Measurements from ENCODE around the gene STRA6.

Gene STRA6

DNA sequence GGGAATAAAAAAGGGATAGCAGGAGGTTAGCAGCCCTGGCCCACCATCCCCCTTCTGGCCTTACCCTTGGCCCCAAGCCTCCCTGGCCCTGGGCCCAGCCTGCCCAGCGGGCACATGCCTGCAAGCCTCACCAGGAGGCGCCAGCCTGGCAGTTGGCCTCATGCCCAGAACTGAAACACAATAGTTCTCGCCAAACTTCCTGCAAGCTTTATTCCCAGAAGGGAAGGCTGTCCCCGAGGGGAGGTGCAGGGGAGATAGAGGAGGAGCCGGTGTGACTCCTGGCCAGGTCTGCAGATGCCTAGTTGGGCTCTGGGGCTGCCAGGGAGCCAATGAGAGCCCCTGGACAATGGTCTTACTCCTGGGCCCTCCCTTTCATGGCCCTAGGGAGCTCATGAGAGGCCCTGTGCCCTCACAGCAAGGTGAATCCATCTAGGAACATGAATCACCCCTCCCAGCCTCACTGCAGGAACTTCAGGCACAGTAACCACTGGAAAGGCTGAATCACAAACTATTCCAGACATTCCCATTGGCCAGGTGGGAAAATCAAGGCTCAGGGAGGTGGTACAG is 37.5 kb upstream of the STRA6 start:
- Histone ChIP-seq H3K27ac (ENCODE audit: low read length) (no peak overlapping the region), H3K27me3 (ENCODE audit: control insufficient read depth, insufficient read depth, low read length) (no peaks in the 10 kb centered on the region; the same call in 1 of the 2 replicates), H3K4me3 (ENCODE audit: low read length) (no peak overlapping the region), H3K36me3 (ENCODE audit: control insufficient read depth, insufficient read depth, low read length) (no peaks in the 10 kb centered on the region), H3K9me3 (ENCODE audit: control insufficient read depth, insufficient read depth, low read length) (no peaks in the 10 kb centered on the region), H3K4me1 (ENCODE audit: control insufficient read depth, insufficient read depth, low read length) (peaks cover 5% of the 10 kb centered on the region)
- DNase-seq (ENCODE audit: low read depth, low spot score) = no peak
- WGBS (ENCODE audit: insufficient coverage, insufficient read length) = no CpG with 5 or more reads among the region's 5 CpGs

DNA sequence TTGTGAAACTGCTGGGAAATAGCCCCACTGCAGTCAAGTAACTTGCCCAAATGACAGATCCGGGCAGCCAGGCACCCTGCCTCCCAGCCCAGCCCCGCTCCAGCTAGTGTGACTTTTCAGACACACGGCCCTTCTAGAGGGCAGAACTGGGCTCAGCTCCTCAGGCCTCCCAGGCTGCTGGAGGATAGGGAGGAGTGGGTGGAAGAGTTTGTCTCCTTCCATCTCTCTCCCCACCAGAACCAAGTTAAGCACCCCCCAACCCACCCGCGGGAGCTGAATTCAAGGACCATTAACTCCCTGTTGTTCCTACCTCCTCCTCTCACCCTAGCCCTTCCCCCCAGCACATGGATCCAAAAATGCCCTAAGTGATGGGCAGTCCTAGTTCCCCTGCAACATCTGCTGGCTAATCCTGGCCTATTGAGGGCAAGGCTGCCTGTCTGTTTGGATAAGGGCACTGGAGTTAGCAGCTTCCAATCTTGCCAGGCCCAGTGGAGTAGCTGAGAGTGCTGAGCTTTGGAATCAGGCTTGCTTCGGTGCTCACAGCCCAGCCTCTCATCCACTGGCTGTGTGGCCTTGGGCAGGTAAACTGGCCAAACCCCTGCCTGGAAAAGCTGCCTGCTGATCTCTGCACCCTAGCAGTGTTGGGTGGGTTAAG is 36.6 kb upstream of the STRA6 start:
- Histone ChIP-seq H3K27me3 (ENCODE audit: control insufficient read depth, insufficient read depth, low read length) (no peaks in the 10 kb centered on the region; the same call in 1 of the 2 replicates), H3K27ac (ENCODE audit: low read length) (no peak overlapping the region), H3K9me3 (ENCODE audit: control insufficient read depth, insufficient read depth, low read length) (no peaks in the 10 kb centered on the region), H3K4me1 (ENCODE audit: control insufficient read depth, insufficient read depth, low read length) (peaks cover 5% of the 10 kb centered on the region), H3K36me3 (ENCODE audit: control insufficient read depth, insufficient read depth, low read length) (no peaks in the 10 kb centered on the region), H3K4me3 (ENCODE audit: low read length) (no peak overlapping the region)
- WGBS (ENCODE audit: insufficient coverage, insufficient read length) = no CpG with 5 or more reads among the region's 6 CpGs
- no peak for DNase-seq (ENCODE audit: low read depth, low spot score)

DNA sequence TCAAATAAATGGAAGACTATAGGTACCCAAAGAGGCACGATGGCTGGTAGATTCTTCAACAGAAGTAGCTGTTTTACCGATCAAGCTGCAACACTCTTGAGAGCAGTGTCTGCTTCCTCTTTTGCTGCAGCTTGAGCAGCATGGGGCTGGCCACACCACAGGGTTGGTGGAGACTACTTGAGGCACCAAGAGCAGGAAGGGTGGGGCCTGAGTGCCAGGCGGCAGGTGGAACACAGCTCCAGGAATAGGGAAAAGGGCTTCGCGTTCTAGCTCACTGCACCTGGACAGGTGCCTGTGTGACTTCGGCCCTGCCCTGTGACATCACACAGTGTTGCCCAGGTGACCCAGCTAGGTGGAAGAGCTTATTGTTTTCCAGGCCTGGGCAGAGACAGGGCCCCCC is 33.4 kb upstream of the STRA6 start, which contains the start of gene CCDC33:
Gene CCDC33 (plus strand): TSS at position 365 of the 400 bp plus-strand sequence. CDS start 394 bp downstream, outside the sequence.
- WGBS (ENCODE audit: insufficient coverage, insufficient read length) = no CpG with 5 or more reads among the region's 6 CpGs
- H3K4me1 ChIP-seq (ENCODE audit: control insufficient read depth, insufficient read depth, low read length) = peaks cover 5% of the 10 kb centered on the region

DNA sequence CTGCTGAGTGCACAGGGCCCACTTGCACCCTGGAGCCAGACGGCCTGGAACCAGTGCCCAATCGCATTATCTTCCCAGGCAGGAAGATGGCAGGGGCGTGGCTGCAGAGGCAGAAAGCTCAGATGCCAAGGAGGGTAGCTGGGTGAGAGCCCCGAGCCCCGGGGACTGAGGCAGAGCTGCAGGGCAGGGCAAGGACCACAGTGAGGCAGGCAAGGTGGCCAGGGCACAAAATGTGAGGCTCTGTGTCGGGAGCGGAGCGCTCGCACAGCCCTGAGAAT is 31.9 kb upstream of the STRA6 start:
- H3K4me1 ChIP-seq (ENCODE audit: control insufficient read depth, insufficient read depth, low read length) = peaks cover 5% of the 10 kb centered on the region
- H3K27me3 ChIP-seq (ENCODE audit: control insufficient read depth, insufficient read depth, low read length) = no peaks in the 10 kb centered on the region
- H3K27ac ChIP-seq (ENCODE audit: low read length) = no peak overlapping the region
- no peak for DNase-seq (ENCODE audit: low read depth, low spot score)
- no peak overlapping the region for H3K4me3 ChIP-seq (ENCODE audit: low read length)
- no CpG with 5 or more reads among the region's 9 CpGs for WGBS (ENCODE audit: insufficient coverage, insufficient read length)
- no peaks in the 10 kb centered on the region for H3K9me3 ChIP-seq (ENCODE audit: control insufficient read depth, insufficient read depth, low read length)
- no peaks in the 10 kb centered on the region for H3K36me3 ChIP-seq (ENCODE audit: control insufficient read depth, insufficient read depth, low read length)

More for the DNA sequence above, 33.4 kb upstream of the STRA6 start, which contains the start of gene CCDC33:
- no peaks in the 10 kb centered on the region for H3K36me3 ChIP-seq (ENCODE audit: control insufficient read depth, insufficient read depth, low read length)
- H3K27ac ChIP-seq (ENCODE audit: low read length) = no peak within 1 kb of the TSS
- H3K4me3 ChIP-seq (ENCODE audit: low read length) = no peak within 1 kb of the TSS
- no peaks in the 10 kb centered on the region for H3K27me3 ChIP-seq (ENCODE audit: control insufficient read depth, insufficient read depth, low read length)
- H3K9me3 ChIP-seq (ENCODE audit: control insufficient read depth, insufficient read depth, low read length) = no peaks in the 10 kb centered on the region
- DNase-seq (ENCODE audit: low read depth, low spot score) = no peak

DNA sequence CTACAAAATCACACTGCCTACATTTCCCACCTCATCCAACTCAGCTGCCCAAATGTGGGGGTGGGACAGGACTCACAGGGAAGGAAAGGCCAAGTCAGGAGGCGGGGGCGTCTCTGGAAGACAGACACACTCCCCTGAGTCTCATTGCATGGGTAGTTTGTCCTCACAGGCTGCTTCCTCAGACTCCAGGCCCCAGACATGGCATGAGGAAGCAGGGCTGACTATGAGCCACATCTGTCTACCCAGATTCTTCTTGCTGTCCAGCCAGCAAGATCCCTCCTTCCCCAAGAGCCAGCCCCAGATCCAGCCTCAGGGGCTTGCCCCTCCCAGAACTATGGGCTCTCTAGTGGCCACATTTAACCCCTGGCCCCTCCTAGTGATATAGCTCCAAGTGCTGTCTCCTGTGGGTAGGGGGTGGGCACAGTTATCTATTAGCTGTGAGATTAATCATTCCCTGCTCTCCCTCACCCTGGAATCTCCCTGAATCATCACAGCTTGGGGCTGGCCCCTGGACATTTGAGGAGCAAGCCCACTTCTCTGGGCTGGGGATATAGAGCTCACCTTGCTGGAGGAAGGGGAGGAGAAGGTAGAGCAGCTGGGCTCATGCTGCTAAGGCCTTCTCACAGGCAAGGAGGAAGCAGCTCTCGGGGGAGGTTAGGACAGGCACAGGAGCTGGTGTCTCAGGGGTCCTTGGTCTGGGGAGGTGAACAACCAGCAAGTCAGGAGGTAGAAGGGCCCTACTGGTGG is 31.4 kb upstream of the STRA6 start:
- Histone ChIP-seq H3K27ac (ENCODE audit: low read length) (no peak overlapping the region), H3K4me1 (ENCODE audit: control insufficient read depth, insufficient read depth, low read length) (peaks cover 3% of the 10 kb centered on the region), H3K9me3 (ENCODE audit: control insufficient read depth, insufficient read depth, low read length) (no peaks in the 10 kb centered on the region), H3K4me3 (ENCODE audit: low read length) (no peak overlapping the region), H3K27me3 (ENCODE audit: control insufficient read depth, insufficient read depth, low read length) (no peaks in the 10 kb centered on the region), H3K36me3 (ENCODE audit: control insufficient read depth, insufficient read depth, low read length) (no peaks in the 10 kb centered on the region)
- no peak for DNase-seq (ENCODE audit: low read depth, low spot score)
- no CpG with 5 or more reads among the region's 3 CpGs for WGBS (ENCODE audit: insufficient coverage, insufficient read length)

DNA sequence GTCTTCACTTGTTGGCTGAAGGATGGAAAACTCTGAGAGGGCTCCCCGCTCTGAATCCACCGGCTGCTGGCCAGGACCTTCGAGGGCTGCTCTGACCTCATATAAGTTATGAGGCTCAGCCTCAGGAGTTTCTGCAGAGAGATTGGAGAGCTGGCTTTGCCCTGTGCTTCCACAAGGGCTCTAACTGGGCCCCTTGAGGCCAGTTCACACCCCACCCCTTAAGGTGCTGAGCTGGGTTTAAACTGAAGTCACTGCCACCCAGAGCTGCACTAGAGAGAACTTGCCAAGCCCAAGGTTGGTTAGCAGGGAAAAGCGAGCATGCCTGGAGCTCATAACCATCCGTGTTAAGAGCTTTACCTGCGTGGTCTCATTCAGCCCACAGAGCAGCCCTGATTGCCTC is 30.8 kb upstream of the STRA6 start:
- Histone ChIP-seq H3K9me3 (ENCODE audit: control insufficient read depth, insufficient read depth, low read length) (no peaks in the 10 kb centered on the region), H3K36me3 (ENCODE audit: control insufficient read depth, insufficient read depth, low read length) (no peaks in the 10 kb centered on the region), H3K27ac (ENCODE audit: low read length) (no peak overlapping the region), H3K4me3 (ENCODE audit: low read length) (no peak overlapping the region), H3K27me3 (ENCODE audit: control insufficient read depth, insufficient read depth, low read length) (no peaks in the 10 kb centered on the region), H3K4me1 (ENCODE audit: control insufficient read depth, insufficient read depth, low read length) (peaks cover 3% of the 10 kb centered on the region)
- WGBS (ENCODE audit: insufficient coverage, insufficient read length) = no CpG with 5 or more reads among the region's 6 CpGs
- no peak for DNase-seq (ENCODE audit: low read depth, low spot score)

DNA sequence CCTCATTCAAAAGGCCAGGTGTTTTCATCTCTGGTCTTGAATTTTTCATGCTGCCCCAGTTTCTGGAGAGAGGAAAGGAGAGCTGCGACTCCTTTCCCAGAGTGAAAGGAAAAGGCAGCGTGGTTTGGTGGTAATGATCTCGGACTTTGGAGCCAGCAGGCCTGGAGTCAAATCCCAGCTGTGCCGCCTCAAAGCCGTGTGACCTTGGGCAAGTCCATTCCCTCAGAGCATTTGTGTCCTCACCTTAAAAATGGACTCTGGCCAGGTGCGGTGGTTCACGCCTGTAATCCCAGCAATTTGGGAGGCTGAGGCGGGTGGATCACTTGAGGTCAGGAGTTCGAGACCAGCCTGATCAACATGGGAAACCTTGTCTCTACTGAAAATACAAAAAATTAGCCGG is 28.9 kb upstream of the STRA6 start:
- H3K27ac ChIP-seq (ENCODE audit: low read length) = no peak overlapping the region
- no peak for DNase-seq (ENCODE audit: low read depth, low spot score)
- H3K27me3 ChIP-seq (ENCODE audit: control insufficient read depth, insufficient read depth, low read length) = peaks cover 4% of the 10 kb centered on the region; the same call in 1 of the 2 replicates
- H3K4me1 ChIP-seq (ENCODE audit: control insufficient read depth, insufficient read depth, low read length) = peaks cover 3% of the 10 kb centered on the region
- no peaks in the 10 kb centered on the region for H3K36me3 ChIP-seq (ENCODE audit: control insufficient read depth, insufficient read depth, low read length)
- WGBS (ENCODE audit: insufficient coverage, insufficient read length) = no CpG with 5 or more reads among the region's 10 CpGs
- no peaks in the 10 kb centered on the region for H3K9me3 ChIP-seq (ENCODE audit: control insufficient read depth, insufficient read depth, low read length)
- H3K4me3 ChIP-seq (ENCODE audit: low read length) = no peak overlapping the region

DNA sequence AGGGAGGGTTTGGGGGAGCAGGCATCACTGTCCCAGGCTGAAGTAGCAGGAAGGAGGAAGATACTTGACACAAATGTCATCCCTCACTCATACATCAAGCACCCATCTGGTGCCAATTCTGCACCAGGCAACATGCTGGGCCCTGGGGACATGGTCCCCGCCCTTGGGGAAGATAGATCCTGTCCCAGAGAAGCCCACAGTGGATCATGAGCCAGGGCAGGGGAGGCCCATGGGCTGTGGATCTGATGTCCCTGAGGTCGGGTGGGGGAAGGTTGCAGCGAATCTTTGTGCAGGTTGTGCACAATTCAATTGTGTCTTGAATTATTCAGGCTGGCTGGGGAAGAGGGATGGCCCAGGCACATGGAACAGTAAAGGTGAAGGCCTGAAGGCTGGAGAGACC is 27.1 kb upstream of the STRA6 start:
- Histone ChIP-seq H3K27me3 (ENCODE audit: control insufficient read depth, insufficient read depth, low read length) (peaks cover 18% of the 10 kb centered on the region; the same call in 1 of the 2 replicates), H3K27ac (ENCODE audit: low read length) (no peak overlapping the region), H3K9me3 (ENCODE audit: control insufficient read depth, insufficient read depth, low read length) (no peaks in the 10 kb centered on the region), H3K36me3 (ENCODE audit: control insufficient read depth, insufficient read depth, low read length) (no peaks in the 10 kb centered on the region), H3K4me1 (ENCODE audit: control insufficient read depth, insufficient read depth, low read length) (peaks cover 3% of the 10 kb centered on the region), H3K4me3 (ENCODE audit: low read length) (no peak overlapping the region)
- DNase-seq (ENCODE audit: low read depth, low spot score) = no peak
- WGBS (ENCODE audit: insufficient coverage, insufficient read length) = no CpG with 5 or more reads among the region's 3 CpGs

DNA sequence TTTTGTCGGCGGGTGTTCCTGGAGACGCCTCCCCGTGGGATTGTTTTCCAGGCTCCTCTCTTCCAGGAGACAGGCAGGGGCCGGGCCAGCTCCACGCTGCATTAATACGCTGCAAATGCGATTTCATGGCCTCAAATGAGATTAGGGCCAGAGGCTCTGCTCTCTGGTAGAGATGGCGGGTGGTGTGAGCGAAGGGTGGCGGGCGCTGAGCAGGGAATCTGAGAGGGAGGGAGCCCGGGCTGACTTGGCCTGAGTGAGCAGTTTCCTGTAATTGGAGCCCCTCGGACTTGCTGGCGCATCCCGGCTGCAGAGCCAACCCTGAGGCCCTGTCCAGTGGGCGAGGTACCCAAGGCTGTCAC is 26.1 kb upstream of the STRA6 start:
- DNase-seq (ENCODE audit: low read depth, low spot score) = no peak
- Histone ChIP-seq H3K4me3 (ENCODE audit: low read length) (no peak overlapping the region), H3K36me3 (ENCODE audit: control insufficient read depth, insufficient read depth, low read length) (no peaks in the 10 kb centered on the region), H3K9me3 (ENCODE audit: control insufficient read depth, insufficient read depth, low read length) (no peaks in the 10 kb centered on the region), H3K4me1 (ENCODE audit: control insufficient read depth, insufficient read depth, low read length) (peaks cover 4% of the 10 kb centered on the region), H3K27ac (ENCODE audit: low read length) (no peak overlapping the region), H3K27me3 (ENCODE audit: control insufficient read depth, insufficient read depth, low read length) (peaks cover 24% of the 10 kb centered on the region)
- WGBS (ENCODE audit: insufficient coverage, insufficient read length) = no CpG with 5 or more reads among the region's 17 CpGs

DNA sequence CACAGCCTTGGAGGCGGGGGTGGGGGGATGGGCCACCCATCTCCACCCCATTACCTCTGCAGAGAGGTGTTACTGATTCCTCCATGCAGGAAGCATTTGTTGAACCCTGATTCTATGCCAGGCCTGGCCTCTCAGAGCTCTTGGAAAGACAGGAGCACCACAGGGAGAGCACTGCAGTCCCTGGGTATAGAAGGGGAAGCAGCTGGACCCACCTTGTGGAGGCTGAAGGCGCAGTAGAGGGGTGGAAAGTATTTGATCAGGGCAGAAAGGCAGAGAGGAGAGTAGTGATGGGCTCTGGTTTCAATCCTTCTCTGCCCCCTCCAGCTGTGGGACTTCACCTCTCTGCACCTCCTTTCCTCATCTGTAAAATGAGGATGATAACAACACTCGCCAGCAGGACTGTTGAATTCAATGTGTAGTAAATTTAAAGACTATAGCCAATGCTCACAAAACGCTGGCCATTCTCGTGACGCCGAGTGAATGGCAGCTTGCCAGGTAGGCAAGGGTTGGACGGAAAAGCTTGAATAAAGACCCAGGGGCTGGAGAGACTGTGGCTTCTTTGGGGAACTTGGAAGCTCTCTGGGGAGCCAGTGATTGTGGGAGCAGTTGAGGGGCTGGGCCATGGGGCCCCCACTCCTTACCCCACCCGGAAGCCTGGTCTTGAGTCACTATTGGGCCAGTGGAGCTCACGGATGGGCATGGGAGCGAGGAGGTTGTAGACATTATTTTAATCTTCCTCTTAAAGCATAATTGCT is 25.6 kb upstream of the STRA6 start:
- Histone ChIP-seq H3K36me3 (ENCODE audit: control insufficient read depth, insufficient read depth, low read length) (no peaks in the 10 kb centered on the region), H3K4me1 (ENCODE audit: control insufficient read depth, insufficient read depth, low read length) (peaks cover 7% of the 10 kb centered on the region), H3K27ac (ENCODE audit: low read length) (no peak overlapping the region), H3K4me3 (ENCODE audit: low read length) (no peak overlapping the region), H3K27me3 (ENCODE audit: control insufficient read depth, insufficient read depth, low read length) (peaks cover 25% of the 10 kb centered on the region), H3K9me3 (ENCODE audit: control insufficient read depth, insufficient read depth, low read length) (no peaks in the 10 kb centered on the region)
- WGBS (ENCODE audit: insufficient coverage, insufficient read length) = no CpG with 5 or more reads among the region's 11 CpGs
- DNase-seq (ENCODE audit: low read depth, low spot score) = no peak
